Measurements from ENCODE around the gene ZBTB45. TPM values are rescaled to one million over a fixed set of nuclear protein-coding genes. Genes with fewer than 3 reads are reported as not detected.

Gene ZBTB45
- total and polyA plus RNA-seq, 9 of the 15 experiments (the other 6 are each of a cell fraction or from before 2014, with no cell fraction given), result 0.08 to 16.1 (median 1.8) TPM

GRCh38 chr19:58559275-58560006 lies 39.8 kb upstream of the ZBTB45 start (continued):
- TF ChIP-seq HMBOX1 (IDR thresholded peaks at IDR 0.05), result no peak
- no peak for TF ChIP-seq STAT5B (CRISPR knock-in tag; IDR thresholded peaks at IDR 0.05)
- TF ChIP-seq ZC3H11A (IDR thresholded peaks at IDR 0.05; ENCODE audit: low read depth, low read length), result no peak
- no peak for TF ChIP-seq CBFA2T2 (conservative IDR thresholded peaks at IDR 0.05)
- TF ChIP-seq ARID4B (CRISPR knock-in tag; IDR thresholded peaks at IDR 0.05), result peak; percentile 43; the same call in 1 of the 2 replicates
- TF ChIP-seq HLTF (IDR thresholded peaks at IDR 0.05), result 0 out of 2 replicates have a peak, but pooled peaks have one; percentile 55
- TF ChIP-seq TCF7L2 (IDR thresholded peaks at IDR 0.05; ENCODE audit: low read depth, low read length), result no peak
- TF ChIP-seq FOXK2 (conservative IDR thresholded peaks at IDR 0.05 in 1 of 2, IDR thresholded peaks at IDR 0.05 in 1 of 2; ENCODE audit: low read depth in 2 of 2), result no peak
- no peak for TF ChIP-seq PYGO2 (tag; IDR thresholded peaks at IDR 0.05)
- no peak for TF ChIP-seq ZNF57 (CRISPR knock-in tag; IDR thresholded peaks at IDR 0.05)
- TF ChIP-seq, protein P1, sequence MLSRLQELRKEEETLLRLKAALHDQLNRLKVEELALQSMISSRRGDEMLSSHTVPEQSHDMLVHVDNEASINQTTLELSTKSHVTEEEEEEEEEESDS (CRISPR knock-in tag; IDR thresholded peaks at IDR 0.05), result no peak
- peak; percentile 86 for TF ChIP-seq RBFOX2 (IDR thresholded peaks at IDR 0.05; ENCODE audit: low read depth, low read length)
- no peak for TF ChIP-seq BRF2 (IDR thresholded peaks at IDR 0.05; ENCODE audit: borderline replicate concordance, insufficient read depth, insufficient read length)
- TF ChIP-seq PHF20 (IDR thresholded peaks at IDR 0.05; ENCODE audit: partially characterized antibody), result peak; percentile 74
- TF ChIP-seq ZNF445 (CRISPR knock-in tag; IDR thresholded peaks at IDR 0.05; ENCODE audit: low read depth), result no peak
- peak; percentile 76; the same call in 1 of the 2 replicates for TF ChIP-seq HDAC8 (tag; IDR thresholded peaks at IDR 0.05)
- TF ChIP-seq ILK (tag; IDR thresholded peaks at IDR 0.05; ENCODE audit: borderline replicate concordance, low read depth), result no peak
- no peak for TF ChIP-seq PREB (CRISPR knock-in tag; IDR thresholded peaks at IDR 0.05)
- TF ChIP-seq RNF2 (IDR thresholded peaks at IDR 0.05), result peak; percentile 89
- peak; percentile 94 for TF ChIP-seq HNRNPLL (IDR thresholded peaks at IDR 0.05; ENCODE audit: low read depth, low read length, poor library complexity, severe bottlenecking)
- no peak for TF ChIP-seq SREBF1 (IDR thresholded peaks at IDR 0.05; ENCODE audit: borderline replicate concordance, low read depth, low read length)

Measured in K562 (cell line).